Islet precursor cell (in vitro differentiated cells): ENCODE results near the gene SLC35E3.
A peak's percentile ranks its signal among the peaks of the same experiment; 100 is the strongest.
"Not testable (repeated sequence)": the region's sequence is repeated elsewhere in the genome, so short reads cannot be mapped to it uniquely, and the experiment has no call there.

Source experiments
- DNase-seq: peaks from one replicate; pipeline ENCODE4 v3.0.0-alpha.2; 2018

The SLC35E3 gene

GRCh38 chr12:68796399-68796798 is 50.4 kb downstream of the SLC35E3 start:
- no peak for DNase-seq

GRCh38 chr12:68798882-68799234 is 52.9 kb downstream of the SLC35E3 start:
- no peak for DNase-seq

DNA sequence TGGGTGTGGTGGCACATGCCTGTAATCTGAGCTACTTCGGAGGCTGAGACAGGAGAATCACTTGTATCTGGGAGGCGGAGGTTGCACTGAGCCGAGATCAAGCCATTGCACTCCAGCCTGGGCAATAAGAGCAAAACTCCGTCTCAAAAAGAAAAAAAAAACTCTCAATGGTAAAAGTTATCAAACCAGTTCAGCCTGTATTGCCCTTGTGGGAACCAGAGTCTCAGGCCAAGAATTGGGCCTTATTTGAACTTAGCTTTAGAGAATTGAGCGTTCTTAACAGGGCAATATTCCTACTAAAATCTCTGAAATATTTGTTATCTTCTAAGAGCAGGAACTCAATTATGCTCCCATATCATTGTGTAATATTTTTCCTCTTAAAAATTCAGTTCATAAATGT is 54.3 kb downstream of the SLC35E3 start:
- DNase-seq = no peak

GRCh38 chr12:68801124-68801523 is 55.1 kb downstream of the SLC35E3 start:
- not testable (repeated sequence) for DNase-seq

GRCh38 chr12:68802372-68802745 is 56.4 kb downstream of the SLC35E3 start:
- not testable (repeated sequence) for DNase-seq

DNA sequence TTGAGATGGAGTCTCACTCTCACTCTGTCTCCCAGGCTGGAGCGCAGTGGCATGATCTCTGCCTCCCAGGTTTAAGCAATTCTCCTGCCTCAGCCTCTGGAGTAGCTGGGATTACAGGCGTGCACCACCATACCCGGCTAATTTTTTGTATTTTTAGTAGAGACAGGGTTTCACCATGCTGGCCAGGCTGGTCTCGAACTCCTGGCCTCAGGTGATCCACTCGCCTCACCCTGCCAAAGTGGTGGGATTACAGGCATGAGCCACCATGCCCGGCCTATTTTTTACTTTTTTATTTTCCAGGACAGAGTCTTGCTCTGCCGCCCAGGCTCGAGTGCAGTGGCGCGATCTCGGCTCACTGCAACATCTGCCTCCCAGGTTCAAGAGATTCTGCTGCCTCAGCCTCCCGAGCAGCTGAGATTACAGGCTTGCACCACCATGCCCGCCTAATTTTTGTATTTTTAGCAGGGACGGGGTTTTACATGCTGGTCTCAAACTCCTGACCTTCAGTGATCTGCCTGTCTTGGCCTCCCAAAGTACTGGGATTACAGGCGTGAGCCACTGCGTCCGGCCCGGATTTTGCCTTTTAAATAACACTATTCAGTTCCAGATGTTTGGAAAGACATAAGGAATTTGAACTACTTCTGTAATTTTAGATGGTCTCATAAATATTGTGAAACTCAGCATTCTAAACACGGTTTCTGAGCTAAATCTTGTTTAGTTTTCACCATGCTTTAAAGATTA is 57.1 kb downstream of the SLC35E3 start:
- DNase-seq = not testable (repeated sequence)

- no peak for DNase-seq
These were observed 58.1 kb downstream of the SLC35E3 start for GRCh38 chr12:68803948-68804656.

GRCh38 chr12:68804657-68805591 is 58.9 kb downstream of the SLC35E3 start:
- peak; percentile 73 for DNase-seq

- no peak for DNase-seq
These were observed 59.7 kb downstream of the SLC35E3 start for GRCh38 chr12:68805592-68806120.

- DNase-seq = no peak
These were observed 60.7 kb downstream of the SLC35E3 start for GRCh38 chr12:68806488-68807237.

- DNase-seq = not testable (repeated sequence)
These were observed 61.2 kb downstream of the SLC35E3 start for GRCh38 chr12:68807274-68807575.

DNA sequence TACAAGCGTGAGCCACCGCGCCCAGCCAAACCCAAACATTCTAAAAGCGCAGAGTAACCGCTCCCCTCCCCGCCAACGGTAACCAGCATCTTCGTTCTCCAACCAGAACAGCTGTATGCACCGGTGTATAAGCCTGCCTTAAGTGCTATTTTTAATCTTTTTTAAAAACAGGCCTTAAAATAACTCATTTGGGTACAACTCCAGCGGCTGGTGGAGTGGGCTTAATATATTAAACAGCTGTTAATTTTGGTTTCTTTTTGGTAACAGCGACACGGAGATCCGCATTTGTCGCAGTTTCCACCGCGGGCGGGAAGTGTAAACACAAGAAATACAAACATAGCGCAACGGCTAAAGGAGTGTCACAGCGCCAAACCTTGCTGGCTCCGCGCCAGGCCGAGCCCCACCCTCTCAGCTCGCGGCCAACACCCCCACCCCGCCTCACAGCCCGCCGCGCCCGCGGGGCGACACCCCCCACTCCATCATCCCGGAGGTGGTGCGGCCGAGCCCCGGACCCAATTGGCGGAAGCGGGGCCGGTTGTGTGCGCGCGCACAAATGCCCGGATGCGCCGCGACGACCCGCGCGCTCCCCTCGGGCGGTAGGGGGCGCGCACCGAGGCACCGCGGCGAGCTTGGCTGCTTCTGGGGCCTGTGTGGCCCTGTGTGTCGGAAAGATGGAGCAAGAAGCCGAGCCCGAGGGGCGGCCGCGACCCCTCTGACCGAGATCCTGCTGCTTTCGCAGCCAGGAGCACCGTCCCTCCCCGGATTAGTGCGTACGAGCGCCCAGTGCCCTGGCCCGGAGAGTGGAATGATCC is 61.8 kb downstream of the SLC35E3 start, which contains the start of gene MDM2:
Gene MDM2, plus strand, starts transcription at position 602 of the 812 bp plus-strand sequence. CDS start 301 bp downstream, outside the sequence.
- peak; percentile 99 for DNase-seq

DNA sequence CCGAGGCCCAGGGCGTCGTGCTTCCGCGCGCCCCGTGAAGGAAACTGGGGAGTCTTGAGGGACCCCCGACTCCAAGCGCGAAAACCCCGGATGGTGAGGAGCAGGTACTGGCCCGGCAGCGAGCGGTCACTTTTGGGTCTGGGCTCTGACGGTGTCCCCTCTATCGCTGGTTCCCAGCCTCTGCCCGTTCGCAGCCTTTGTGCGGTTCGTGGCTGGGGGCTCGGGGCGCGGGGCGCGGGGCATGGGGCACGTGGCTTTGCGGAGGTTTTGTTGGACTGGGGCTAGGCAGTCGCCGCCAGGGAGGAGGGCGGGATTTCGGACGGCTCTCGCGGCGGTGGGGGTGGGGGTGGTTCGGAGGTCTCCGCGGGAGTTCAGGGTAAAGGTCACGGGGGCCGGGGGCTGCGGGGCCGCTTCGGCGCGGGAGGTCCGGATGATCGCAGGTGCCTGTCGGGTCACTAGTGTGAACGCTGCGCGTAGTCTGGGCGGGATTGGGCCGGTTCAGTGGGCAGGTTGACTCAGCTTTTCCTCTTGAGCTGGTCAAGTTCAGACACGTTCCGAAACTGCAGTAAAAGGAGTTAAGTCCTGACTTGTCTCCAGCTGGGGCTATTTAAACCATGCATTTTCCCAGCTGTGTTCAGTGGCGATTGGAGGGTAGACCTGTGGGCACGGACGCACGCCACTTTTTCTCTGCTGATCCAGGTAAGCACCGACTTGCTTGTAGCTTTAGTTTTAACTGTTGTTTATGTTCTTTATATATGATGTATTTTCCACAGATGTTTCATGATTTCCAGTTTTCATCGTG is 62.6 kb downstream of the SLC35E3 start:
- DNase-seq = peak; percentile 98

DNA sequence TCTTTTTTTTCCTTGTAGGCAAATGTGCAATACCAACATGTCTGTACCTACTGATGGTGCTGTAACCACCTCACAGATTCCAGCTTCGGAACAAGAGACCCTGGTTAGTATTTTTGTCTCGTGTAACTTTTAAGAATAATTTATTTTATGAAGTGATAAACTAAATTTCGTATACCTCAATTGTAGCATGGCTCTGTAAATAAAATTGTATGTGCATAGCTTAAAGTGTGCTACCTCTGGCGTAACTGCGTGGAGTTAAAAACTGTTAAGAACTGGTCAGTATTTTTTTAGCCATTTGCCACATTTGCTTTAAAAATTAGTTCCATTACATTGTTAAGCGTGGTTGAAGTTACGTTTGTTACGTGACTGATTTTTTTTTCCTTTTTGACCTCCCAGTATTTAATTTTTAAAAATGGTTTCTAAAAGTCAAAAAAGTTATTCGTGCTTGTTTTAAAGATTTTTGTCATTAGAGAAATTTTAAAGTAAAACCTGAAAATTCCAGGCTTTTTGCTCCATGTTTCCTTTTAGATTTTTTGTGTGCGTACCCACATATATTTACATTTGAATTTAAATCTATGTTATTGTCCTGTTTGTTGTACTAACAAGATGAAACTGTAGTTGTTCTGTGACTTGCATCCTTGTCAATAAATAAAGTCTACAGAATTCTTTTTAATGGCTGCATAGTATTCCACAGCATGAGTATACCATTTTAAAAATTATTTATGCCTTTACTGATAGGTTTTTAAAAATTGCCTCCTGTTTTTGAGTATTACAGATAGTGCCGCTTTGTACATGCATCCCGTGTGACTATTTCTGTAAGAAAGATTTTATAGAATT is 63.4 kb downstream of the SLC35E3 start:
- DNase-seq = no peak

DNA sequence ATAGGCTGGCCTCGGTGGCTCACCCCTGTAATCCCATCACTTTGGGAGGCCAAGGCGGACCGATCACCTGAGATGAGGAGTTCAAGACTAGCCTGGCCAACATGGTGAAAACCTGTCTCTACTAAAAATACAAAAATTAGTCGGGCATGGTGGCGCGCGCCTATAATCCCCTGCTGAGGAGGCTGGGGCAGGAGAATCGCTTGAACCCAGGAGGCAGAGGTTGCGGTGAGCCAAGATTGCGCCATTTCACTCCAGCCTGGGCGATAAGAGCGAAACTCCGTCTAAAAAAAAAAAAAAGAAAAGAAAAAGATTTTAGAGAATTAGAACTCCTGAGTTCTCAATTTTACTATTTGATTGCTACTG is 64.0 kb downstream of the SLC35E3 start:
- DNase-seq = not testable (repeated sequence)

DNA sequence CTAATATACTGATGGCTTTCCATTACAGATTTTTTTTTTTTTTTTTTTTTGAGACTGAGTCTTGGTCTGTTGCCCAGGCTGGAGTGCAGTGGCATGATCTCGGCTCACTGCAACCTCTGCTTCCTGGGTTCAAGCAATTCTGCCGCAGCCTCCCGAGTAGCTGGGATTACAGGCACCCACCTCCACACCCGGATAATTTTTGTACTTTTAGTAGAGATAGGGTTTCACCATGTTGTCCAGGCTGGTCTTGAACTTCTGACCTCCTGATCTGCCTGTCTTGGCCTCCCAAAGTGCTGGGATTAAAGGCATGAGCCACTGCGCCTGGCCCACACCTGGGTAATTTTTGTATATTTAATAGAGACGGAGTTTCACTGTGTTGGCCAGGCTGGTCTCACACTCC is 65.6 kb downstream of the SLC35E3 start:
- not testable (repeated sequence) for DNase-seq

DNA sequence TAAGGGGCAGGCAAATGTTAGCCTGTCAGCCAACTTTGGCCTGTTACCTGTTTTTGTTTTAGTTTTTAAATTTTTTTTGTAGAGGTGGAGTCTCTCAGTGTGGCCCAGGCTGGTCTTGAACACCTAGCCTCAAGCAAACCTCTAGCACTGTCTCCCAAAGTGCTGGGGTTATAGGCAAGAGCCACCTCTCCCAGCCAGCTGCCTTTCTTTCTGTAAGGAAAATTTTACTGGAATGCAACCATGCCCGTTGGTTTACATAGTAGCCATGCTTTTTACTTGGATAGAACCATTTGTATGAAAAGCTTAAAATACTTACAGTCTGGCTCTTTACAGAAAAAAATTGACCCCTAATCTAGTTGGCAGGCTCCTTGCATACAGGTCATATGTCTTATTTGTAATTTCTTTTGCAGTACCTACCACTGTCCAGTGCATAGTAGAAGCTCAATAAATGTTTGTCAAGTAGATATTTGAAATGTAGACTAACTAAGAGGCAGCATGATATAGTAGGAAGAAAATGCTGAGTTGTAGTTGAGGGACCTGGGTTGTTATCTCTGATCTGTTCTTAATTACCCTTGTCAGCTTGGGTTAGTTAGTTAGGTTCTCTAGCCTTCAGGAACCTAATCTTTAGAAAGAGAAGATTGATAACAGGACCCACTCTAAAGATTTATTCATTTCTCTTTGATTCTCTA is 66.7 kb downstream of the SLC35E3 start:
- DNase-seq = no peak

DNA sequence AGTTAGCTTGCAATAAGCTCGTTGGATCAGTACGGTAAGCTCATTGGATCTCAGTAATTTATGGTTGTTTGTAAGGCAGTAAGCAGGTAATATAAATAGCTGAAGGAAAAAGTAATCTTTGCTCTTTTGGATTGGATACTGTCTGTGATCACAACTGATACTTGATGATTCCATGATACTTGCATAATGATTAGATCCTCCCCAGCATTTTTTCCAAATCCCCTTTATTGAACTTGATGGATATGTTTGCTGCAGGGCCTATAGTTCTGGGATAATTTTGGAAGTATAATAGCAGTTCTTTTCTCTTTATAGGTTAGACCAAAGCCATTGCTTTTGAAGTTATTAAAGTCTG is 67.2 kb downstream of the SLC35E3 start:
- DNase-seq = no peak
